GM21447 (cell line): Measurements from ENCODE around the gene DCC.

Experiments used
- ATAC-seq: cut with Tn5 transposase; IDR thresholded peaks from one replicate; pipeline ENCODE4 v1.9.1; 2021; ENCODE audit not compliant: unreplicated experiment

DCC gene, protein sequence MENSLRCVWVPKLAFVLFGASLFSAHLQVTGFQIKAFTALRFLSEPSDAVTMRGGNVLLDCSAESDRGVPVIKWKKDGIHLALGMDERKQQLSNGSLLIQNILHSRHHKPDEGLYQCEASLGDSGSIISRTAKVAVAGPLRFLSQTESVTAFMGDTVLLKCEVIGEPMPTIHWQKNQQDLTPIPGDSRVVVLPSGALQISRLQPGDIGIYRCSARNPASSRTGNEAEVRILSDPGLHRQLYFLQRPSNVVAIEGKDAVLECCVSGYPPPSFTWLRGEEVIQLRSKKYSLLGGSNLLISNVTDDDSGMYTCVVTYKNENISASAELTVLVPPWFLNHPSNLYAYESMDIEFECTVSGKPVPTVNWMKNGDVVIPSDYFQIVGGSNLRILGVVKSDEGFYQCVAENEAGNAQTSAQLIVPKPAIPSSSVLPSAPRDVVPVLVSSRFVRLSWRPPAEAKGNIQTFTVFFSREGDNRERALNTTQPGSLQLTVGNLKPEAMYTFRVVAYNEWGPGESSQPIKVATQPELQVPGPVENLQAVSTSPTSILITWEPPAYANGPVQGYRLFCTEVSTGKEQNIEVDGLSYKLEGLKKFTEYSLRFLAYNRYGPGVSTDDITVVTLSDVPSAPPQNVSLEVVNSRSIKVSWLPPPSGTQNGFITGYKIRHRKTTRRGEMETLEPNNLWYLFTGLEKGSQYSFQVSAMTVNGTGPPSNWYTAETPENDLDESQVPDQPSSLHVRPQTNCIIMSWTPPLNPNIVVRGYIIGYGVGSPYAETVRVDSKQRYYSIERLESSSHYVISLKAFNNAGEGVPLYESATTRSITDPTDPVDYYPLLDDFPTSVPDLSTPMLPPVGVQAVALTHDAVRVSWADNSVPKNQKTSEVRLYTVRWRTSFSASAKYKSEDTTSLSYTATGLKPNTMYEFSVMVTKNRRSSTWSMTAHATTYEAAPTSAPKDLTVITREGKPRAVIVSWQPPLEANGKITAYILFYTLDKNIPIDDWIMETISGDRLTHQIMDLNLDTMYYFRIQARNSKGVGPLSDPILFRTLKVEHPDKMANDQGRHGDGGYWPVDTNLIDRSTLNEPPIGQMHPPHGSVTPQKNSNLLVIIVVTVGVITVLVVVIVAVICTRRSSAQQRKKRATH (N-terminal part only)

DNA sequence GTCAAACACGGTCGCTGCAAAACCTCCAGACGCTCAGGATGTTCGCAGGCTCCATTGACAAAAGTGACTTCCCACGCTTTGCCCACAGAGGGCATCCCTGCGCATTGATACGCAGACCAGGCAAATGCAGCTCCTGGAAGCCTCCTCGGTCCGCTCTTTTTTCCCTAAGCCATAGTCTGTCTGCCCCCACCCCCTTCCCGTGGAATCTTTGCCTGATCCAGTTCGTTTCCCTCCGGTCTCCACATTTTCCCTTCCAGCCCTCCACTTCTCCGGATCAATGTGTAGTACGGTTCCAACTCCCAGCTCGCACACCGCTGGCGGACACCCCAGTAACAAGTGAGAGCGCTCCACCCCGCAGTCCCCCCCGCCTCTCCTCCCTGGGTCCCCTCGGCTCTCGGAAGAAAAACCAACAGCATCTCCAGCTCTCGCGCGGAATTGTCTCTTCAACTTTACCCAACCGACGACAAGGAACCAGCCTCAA, at the start of gene DCC:
DCC (plus strand) TSS at position 307 of the 481 bp plus-strand sequence. CDS start 591 bp downstream, outside the sequence.
- no peak for ATAC-seq

DNA sequence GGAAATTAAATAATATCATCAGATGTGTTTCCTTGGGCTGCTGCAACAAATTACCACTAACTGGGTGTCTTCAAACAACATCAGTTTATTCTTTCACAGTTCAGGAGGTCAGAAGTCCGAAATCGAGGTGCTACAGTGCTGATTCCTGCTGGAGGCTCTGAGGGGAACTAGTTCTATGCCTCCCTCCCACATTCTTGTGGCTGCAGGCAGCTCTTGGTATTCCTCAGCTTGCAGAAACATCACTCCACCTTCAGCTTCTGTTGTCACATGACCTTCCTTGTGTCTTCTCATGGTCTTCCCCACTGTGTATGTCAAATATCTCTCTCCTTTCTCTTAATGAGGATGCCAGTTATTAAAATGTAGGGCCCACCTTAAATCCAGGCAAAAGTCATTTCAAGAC, 29.3 kb upstream of the DCC start:
- ATAC-seq: no peak

DNA sequence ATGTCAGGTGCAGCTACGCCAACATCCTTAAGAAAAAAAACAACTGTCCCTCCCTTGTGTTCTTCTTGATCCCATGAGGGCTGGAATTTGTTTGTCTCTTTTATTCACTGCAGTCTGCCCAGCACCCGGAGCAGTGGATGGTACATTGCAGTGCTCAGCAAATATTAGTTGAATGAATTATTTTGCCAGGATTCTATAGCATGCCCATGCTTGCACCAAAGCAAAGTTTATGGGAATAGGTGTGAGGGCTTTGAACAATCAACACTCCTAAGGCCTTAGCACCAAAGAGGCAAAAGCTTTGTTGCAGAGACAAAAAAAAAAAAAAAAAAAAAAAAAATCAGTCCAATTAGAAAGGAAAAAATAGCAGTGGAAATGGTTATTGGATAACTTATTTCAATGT, 28.7 kb upstream of the DCC start:
- ATAC-seq: no peak

DNA sequence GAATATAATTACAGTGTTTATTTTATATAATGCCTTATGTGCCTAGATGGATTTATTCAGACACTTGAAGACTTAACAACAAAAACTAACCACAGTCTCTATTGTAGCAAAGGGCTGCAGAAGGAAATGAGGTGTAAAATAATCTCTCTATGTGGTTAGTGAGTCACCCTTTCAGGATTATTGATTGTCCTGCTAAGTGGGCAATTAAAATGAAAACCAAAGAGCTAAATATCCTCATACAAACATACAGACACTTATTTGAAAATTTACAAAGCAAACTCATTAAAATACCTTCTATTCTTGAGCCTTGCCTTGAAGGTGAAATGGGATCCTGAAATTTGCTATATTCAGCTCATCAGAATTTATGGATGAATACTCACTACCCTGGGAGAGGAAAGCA, 27.7 kb upstream of the DCC start:
- no peak for ATAC-seq

DNA sequence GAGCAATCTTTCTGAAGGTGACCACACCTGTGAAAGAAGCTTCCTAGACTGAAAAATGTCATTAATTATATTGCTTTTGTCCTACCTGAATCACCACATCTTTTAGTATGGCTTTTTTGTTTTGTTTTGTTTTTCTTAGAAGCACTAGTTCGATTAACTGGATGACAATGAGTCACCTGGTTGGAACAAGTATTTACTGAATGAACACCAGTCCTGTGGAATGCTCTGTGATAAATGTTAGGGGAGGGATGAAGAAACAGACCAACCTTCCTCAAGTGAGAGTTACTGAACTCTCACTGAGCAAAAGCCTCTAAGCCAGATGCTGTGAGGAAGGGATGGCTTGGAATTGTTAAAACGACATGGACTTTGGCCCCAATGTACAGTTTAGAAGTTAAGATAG, 26.8 kb upstream of the DCC start:
- ATAC-seq: no peak

DNA sequence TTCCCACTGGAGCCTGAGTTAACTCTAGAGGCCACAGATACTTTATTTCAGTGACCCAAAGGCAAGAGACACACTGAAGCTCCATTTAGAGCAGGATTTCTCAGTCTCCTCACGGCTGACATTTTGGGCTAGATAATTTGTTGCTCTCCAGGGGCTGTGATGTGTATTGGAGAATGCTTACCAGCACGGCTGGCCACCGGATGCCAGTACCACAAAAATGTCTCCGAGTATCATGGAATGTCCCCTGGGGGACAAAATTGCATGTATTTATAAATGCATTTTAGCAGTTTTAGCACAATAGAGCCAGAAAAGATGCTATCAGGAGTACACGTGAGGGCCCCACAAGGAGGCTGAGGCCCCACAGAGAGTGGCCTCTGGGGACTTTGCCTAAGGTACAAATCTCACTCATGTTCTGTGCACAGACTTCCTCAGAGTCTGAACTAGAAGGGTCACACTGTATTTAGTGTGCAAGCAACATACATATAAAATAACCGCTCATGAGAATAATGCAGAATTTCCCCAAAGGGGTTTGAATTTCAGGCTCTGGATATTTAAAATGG, 20.5 kb upstream of the DCC start:
- ATAC-seq: no peak

DNA sequence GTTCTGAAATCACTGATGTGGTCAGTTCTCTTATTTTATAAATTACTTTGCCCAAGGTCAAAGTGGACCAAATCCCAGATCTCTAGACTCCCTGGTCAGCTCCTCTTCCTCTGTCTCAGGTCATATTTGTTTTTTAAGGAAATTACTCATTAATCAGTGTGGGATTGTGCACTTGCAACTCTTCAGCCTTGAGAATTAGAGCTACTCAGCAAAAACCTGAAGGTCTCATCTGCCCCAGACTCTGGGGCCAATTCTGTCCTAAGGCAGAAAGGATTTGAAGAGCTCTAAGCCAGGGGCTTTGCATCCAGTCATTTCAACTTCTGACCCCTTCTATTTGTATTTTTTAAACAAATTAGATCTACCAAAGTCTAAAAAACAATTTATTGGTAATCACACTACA, 17.7 kb upstream of the DCC start:
- ATAC-seq: no peak

DNA sequence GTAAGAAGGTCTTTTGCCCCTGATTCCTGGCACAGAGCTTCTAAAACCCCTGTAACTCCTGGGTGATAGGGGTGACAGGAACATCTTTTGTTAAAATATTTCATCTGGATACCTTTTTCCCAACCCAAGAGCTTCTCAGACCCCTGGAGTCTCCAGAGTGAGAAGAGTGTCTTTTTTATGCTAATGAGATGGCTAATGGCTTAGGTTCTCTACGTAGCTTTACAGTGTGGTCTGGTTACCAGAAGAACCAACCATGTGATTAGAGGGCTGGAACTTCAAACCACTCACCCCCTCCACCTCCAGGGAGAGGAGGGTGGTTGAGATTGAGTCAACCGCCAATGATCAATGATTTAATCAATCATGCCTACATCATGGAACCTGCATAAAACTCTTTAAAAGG, 16.2 kb upstream of the DCC start:
- ATAC-seq: no peak

DNA sequence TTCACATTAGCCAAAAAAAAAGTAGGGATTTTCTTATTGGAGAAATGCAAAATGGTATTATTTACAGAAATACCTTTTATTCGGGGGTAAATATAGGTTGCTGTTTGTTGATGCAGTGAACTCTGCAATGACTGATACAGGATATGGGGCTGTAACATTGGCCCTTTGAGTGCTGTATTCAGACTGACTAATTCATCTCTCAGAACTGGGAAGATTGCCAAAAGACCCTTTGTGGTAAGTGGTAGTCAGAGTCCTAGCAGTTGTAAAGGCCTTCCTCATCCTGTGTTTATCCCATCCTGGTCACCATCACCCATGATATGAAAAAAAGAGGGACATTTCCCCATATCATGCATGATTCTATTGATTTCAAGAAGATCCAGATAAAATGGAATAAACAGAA, 14.0 kb upstream of the DCC start:
- no peak for ATAC-seq

DNA sequence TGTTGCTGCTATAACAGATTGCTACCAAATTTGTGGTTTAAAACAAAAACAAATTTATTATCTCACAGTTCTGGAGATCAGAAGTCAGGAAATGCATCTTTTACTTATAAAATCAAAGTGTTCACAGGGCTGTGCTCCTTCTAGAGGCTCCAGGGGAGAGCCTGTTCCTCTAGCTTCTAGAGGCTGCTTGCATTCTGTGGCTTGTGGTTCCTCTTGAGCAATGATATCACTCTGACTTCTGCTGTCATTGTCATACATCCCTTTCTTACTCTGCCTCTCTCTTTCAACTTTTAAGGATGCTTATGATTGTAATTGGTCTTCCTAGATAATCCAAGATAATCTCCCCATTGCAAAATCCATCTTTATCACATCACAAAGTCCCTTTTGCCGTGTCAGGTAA, 6.1 kb upstream of the DCC start:
- ATAC-seq: no peak

DNA sequence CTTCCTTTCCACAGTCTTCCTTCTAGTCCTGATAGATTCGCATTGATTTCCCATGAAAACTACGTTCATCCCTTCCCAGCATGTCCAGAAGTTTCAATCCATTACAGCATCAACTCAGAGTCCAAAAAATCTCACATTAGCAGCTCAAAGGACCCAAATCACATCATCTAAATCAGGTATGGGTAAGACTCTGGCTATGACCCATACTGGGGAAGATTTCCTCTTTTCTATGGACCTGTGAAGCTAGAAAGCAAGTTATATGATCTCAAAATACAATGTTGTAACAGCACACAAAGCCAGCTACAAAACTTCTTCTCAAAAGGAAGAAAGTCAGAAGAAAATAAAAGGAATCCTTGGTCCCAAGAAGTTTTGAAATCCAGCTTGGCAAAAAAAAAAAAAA, 5.7 kb upstream of the DCC start:
- ATAC-seq: no peak

DNA sequence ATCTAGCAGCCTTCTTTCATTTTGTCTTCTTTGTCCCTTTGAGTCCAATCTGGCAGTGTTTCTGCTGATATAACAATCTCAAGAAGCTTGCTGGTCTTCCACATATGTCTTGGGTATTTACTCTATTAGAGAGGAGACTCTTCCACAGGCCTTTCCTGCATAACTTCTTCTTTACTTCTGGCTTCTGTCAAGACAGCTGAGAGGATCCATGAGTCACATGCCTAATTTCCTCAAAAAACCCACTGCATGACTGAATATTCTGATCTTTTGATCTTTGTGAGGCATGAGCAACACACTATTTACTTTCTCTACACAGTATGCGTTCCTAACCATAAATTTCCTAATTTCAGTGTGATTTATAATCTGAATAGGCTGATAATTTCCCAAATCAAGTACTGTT, 5.1 kb upstream of the DCC start:
- ATAC-seq: no peak

DNA sequence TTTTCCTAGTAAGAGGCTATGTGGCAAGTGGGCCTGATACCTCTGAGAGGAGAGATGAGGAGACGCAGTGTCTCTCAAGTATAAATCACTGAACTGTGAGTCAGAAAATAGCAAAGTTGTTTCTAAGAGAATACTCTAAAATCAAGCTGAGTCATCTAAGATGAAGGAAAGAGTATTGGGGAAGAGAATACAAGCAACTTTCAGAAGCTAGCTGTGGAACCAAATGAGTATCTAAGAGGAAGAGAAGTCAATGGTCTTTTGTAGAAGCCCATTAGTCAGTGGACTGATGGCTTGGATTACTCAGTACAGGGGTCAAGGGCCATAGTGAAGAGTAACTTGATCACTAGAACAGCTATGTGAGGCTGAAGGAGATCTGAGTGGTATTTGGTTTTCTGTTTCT, 2.7 kb upstream of the DCC start:
- ATAC-seq: no peak

DNA sequence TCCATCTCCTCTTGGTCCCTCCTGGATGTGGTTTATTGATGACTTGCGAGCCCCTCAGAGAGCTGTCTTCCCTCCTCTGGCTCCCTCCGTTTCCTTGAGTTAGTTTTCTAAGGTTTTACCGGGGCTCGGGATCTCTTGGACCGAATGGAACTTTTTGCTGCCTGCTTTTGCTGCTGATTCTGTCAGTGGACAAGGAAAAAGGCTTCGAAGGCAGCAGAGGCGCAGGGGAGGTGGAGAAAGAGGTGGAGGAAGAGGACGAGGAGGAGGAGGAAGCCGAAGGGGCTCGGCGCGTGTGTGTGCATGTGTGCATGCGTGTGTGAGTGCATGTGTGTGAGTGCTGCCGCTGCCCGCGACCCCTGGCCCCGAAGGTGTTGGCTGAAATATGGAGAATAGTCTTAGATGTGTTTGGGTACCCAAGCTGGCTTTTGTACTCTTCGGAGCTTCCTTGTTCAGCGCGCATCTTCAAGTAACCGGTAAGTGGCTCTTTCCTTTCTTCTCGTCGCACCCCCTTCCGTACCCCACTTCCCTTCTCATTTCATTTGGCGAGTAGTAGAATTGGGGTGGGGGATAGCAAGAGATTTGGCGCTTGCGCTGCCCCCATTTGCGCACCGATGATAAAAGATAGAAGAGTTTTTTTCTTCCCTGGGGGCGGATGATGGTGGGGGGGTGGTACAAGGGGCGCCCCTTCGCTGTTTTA, 557 bp downstream of the DCC start:
- ATAC-seq: no peak

DNA sequence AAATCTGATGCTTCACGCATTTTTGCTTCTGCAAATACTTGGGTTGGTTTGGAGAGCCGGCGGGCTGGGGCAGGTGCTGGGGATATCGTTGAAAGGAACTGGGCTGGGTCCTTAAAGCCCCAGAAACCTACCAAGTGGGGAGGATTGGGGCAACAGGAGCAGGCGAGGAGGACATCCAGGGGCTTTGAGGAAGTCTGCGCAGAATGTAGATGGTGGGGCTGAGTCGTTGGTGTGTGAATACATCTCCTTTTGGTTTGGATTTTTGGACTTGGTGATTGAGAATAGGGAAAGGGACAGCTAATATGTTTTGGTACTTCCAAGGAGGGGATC, 1.1 kb downstream of the DCC start:
- no peak for ATAC-seq

DNA sequence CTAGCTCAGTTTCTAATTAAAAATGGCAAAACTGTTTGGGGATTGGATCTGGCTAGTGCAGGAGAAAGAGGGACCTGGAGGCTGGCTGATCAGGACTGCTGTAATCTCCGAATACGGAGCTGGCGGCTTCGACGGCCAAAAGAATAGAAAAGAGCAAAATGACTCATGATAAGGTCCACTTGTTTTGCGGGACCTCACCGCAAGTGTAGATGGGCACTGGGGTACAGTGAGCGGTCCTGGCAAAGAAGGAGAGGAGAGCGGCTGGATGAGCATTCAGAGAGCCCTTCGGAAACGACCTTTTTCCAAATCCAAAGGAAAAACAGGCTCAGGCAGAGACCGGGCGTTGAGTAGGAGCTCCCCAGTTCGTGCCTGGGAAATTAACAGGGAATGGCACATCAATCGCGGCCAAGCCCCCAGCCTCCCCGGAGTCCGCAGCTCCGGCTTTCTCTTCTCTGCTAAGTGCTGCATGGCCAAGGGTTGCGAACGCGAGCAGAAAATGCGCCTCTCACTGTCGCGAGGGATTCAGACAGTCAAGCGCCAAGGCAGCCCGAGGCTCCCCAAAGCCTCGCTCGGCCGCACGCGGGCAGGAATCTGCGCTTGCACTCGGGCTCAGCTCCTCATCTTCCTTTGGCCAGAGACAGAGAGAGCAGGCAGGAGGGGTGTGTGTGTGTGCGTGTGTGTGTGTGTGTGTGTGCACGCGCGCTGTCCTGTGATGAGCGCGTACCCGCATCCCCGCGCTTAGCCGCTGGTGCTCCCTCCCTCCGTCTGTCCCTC, 1.8 kb downstream of the DCC start:
- ATAC-seq: no peak

DNA sequence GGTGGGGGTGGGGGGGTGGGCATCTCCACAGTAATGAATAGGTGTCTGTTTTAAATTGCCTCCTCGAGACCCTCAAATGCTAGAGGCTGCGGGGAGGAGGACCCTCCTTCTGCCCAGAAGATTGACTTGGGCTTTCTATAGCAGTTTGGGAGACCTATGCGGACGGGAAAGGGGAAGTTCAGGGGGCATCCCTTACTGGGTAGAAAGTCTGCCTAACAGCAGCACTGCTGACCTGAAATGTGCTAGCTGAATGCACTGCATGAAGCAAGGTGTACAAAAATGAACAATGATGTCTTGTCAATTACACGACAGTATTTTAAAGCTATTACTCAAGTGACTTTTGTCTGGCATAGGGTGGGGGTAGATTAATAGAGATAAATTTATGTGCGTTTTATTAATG, 2.5 kb downstream of the DCC start:
- ATAC-seq: no peak

DNA sequence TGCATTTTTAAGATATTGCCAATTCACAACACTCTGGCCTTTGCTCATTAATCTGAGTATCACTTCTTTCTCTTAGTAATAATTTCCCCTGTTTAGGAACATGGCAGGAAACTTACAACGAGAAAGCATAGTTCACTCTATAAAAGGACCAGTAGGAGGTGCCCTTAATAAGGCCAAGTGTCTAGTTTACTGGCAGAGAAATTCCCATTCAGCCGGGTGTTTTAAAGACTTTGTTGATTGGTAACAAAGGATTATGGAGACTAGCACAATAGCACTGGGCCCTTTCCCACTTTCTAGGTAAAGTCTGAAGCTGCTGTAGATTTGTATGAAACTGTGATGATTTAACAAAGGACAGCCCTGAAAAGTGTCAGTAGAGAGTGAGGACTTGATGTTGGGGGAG, 3.1 kb downstream of the DCC start:
- no peak for ATAC-seq

DNA sequence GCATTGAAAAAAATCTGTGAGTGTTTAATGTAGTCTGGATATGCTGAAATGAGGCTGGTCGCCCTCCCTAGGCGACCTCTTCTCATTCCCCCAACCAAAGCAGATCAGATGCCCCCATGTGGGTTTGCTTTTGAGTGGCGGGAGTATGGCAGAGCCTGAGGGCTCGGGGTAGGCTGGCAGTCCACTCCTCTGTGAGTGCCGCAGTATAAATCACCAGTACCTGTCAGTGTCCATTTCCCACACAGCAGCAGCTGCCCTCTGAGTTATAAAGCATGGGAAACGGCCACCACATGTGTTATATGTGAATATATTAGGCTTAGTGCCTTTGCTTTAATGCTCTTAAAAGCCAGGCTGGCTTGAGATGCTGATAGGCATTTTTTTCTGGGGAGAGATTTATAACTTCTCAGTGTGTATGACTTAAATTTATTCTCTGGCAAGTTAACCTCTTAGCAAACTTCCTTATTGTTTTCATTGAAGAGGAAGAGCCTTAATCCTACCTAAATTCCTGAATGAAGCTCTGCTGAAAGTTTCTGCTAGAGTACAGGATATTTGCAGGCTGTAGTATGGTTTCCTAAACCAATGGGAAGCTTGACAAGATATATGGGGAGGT, 3.8 kb downstream of the DCC start:
- no peak for ATAC-seq

DNA sequence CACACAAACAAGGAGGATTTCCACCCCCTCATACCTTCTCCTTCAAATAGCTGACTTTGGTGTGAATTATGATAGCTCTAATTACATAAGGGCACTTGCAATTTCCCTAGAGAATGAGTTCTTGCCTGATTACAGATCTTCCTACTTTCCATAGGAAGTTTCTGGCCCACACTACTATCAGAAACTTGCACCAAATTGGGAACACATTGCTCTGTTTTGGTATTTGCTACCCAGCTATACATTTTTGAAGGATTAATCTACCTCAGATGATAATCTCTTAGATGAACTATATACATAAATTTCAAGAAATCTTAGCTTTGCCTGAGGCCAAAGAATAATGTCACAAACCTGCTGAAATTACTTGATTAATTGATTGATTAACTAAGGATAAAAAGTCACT, 4.9 kb downstream of the DCC start:
- no peak for ATAC-seq
